GM12878 (cell line): ENCODE results near the gene SLC13A2. TPM values are rescaled to one million over a fixed set of nuclear protein-coding genes. Genes with fewer than 3 reads are reported as not detected.

Source experiments
- FOXK2 ChIP-seq: fragments of 450-650 bp; IDR thresholded peaks from 2 replicates; pipeline ENCODE4 v1.6.1; 2017; ENCODE audit warnings: mild to moderate bottlenecking, moderate library complexity
- GABPA ChIP-seq: IDR thresholded peaks from 2 replicates; pipeline ENCODE4 v1.6.1; 2014; ENCODE audit warnings: antibody characterized with exemption, low read depth, mild to moderate bottlenecking, inconsistent platforms
- HDAC2 ChIP-seq: fragments of 200-600 bp; sonication (generic); IDR thresholded peaks from 2 replicates; pipeline ENCODE4 v1.6.1; 2017
- IKZF2 ChIP-seq, 2 experiments: fragments of 450-650 bp; IDR thresholded peaks; 2 replicates each; pipeline ENCODE4 v1.6.1; 2017; ENCODE audit warnings: mild to moderate bottlenecking in 2 of 2, moderate library complexity in 2 of 2
- KLF5 ChIP-seq: fragments of 450-650 bp; IDR thresholded peaks from 2 replicates; pipeline ENCODE4 v1.6.1; 2014; ENCODE audit warnings: mild to moderate bottlenecking; ENCODE audit not compliant: partially characterized antibody
- LARP7 ChIP-seq: fragments of 450-650 bp; IDR thresholded peaks from 2 replicates; pipeline ENCODE4 v1.6.1; 2017; ENCODE audit warnings: mild to moderate bottlenecking
- MAX ChIP-seq: IDR thresholded peaks from 2 replicates; pipeline ENCODE4 v1.6.1; 2012; ENCODE audit warnings: low read depth, low read length, improper control_type of control experiment
- MEF2A ChIP-seq: IDR thresholded peaks from 2 replicates; pipeline ENCODE4 v1.6.1; 2011; ENCODE audit warnings: low read depth, mild to moderate bottlenecking, low read length, moderate library complexity; ENCODE audit not compliant: insufficient read depth
- MTA3 ChIP-seq: IDR thresholded peaks from 2 replicates; pipeline ENCODE4 v1.6.1; 2012; ENCODE audit warnings: low read length, inconsistent platforms, borderline replicate concordance
- NBN ChIP-seq: fragments of 450-650 bp; IDR thresholded peaks from 2 replicates; pipeline ENCODE4 v1.6.1; 2016
- PAX5 ChIP-seq: IDR thresholded peaks from 2 replicates; pipeline ENCODE4 v1.6.1; 2011; ENCODE audit warnings: low read depth, low read length, borderline replicate concordance
- PML ChIP-seq: IDR thresholded peaks from 2 replicates; pipeline ENCODE4 v1.6.1; 2012; ENCODE audit warnings: low read length, inconsistent platforms
- RAD21 ChIP-seq: IDR thresholded peaks from 2 replicates; pipeline ENCODE4 v1.6.1; 2011; ENCODE audit warnings: mild to moderate bottlenecking, low read depth, low read length, moderate library complexity; ENCODE audit not compliant: insufficient read depth
- SRF ChIP-seq, 2 experiments: IDR thresholded peaks; 2 replicates each; pipeline ENCODE4 v1.6.1; 2011; ENCODE audit warnings: low read depth in 2 of 2, low read length in 2 of 2, mild to moderate bottlenecking in 1 of 2, moderate library complexity in 1 of 2
- TCF3 ChIP-seq: IDR thresholded peaks from 2 replicates; pipeline ENCODE4 v1.6.1; 2012; ENCODE audit warnings: low read depth, mild to moderate bottlenecking, low read length, borderline replicate concordance; ENCODE audit not compliant: insufficient read depth
- YBX1 ChIP-seq: fragments of 450-650 bp; IDR thresholded peaks from 2 replicates; pipeline ENCODE4 v1.6.1; 2016; ENCODE audit warnings: antibody characterized with exemption
- ZNF217 ChIP-seq: fragments of 450-650 bp; IDR thresholded peaks from 2 replicates; pipeline ENCODE4 v1.6.1; 2017; ENCODE audit warnings: antibody characterized with exemption, mild to moderate bottlenecking
- ZNF622 ChIP-seq: fragments of 450-650 bp; IDR thresholded peaks from 2 replicates; pipeline ENCODE4 v1.6.1; 2017; ENCODE audit warnings: mild to moderate bottlenecking, inconsistent platforms
- ZSCAN29 ChIP-seq: fragments of 450-650 bp; IDR thresholded peaks from 2 replicates; pipeline ENCODE4 v1.6.1; 2017; ENCODE audit warnings: mild to moderate bottlenecking, moderate library complexity
- ZZZ3 ChIP-seq: IDR thresholded peaks from 2 replicates; pipeline ENCODE4 v1.6.1; 2011; ENCODE audit warnings: low read depth; ENCODE audit not compliant: control insufficient read depth, insufficient read length
- polyA plus RNA-seq, 11 experiments: library from polyadenylated mRNA; depleted of rRNA in 4 of 11; unstranded in 6 of 11; stranded (reverse) in 5 of 11; fragments of >200 nt; fragmentation: Nextera tagmentation in 4 of 11; fragmentation: Illumina TruSeq in 1 of 11; extraction: Ambion mirVana in 4 of 11; extraction: Trizol in 1 of 11; gene quantifications; 1 replicate in 1 of 11; 2 replicates in 10 of 11; pipeline versions ENCODE4 v1.2.1 to v1.2.3, GENCODE V29; 2011 to 2016; ENCODE audit warnings: inconsistent platforms in 2 of 11, missing spikeins in 2 of 11, low read depth in 1 of 11
- total RNA-seq, 4 experiments: library from RNA; depleted of rRNA in 3 of 4; stranded (reverse); fragments of >200 nt in 3 of 4; fragmentation: Illumina TruSeq in 1 of 4; extraction: Trizol in 1 of 4; gene quantifications; 2 replicates each; pipeline versions ENCODE4 v1.2.1 to v1.2.3, GENCODE V29; 2013 to 2021
- TF ChIP-seq, protein P1 (sequence below): IDR thresholded peaks from 2 replicates; pipeline ENCODE4 v1.6.1; 2012; ENCODE audit warnings: mild to moderate bottlenecking, low read depth, low read length
- TF ChIP-seq, protein P2 (sequence below): IDR thresholded peaks from 2 replicates; pipeline ENCODE4 v1.6.1; 2011; ENCODE audit warnings: low read depth, mild to moderate bottlenecking, low read length, moderate library complexity, borderline replicate concordance; ENCODE audit errors: extremely low read depth
- TF ChIP-seq, protein P3 (sequence below): fragments of 450-650 bp; conservative IDR thresholded peaks from 2 replicates; pipeline ENCODE4 v1.6.1; 2017; ENCODE audit warnings: mild to moderate bottlenecking, moderate library complexity

The SLC13A2 gene
- total and polyA plus RNA-seq, 10 of the 15 experiments (the other 5 are each of a cell fraction or from before 2014, with no cell fraction given): 0.03 to 0.13 (median 0.05) TPM; not detected in 6

GRCh38 chr17:28494445-28495188 is 21.2 kb downstream of the SLC13A2 start (continued):
- TF ChIP-seq, protein P1, sequence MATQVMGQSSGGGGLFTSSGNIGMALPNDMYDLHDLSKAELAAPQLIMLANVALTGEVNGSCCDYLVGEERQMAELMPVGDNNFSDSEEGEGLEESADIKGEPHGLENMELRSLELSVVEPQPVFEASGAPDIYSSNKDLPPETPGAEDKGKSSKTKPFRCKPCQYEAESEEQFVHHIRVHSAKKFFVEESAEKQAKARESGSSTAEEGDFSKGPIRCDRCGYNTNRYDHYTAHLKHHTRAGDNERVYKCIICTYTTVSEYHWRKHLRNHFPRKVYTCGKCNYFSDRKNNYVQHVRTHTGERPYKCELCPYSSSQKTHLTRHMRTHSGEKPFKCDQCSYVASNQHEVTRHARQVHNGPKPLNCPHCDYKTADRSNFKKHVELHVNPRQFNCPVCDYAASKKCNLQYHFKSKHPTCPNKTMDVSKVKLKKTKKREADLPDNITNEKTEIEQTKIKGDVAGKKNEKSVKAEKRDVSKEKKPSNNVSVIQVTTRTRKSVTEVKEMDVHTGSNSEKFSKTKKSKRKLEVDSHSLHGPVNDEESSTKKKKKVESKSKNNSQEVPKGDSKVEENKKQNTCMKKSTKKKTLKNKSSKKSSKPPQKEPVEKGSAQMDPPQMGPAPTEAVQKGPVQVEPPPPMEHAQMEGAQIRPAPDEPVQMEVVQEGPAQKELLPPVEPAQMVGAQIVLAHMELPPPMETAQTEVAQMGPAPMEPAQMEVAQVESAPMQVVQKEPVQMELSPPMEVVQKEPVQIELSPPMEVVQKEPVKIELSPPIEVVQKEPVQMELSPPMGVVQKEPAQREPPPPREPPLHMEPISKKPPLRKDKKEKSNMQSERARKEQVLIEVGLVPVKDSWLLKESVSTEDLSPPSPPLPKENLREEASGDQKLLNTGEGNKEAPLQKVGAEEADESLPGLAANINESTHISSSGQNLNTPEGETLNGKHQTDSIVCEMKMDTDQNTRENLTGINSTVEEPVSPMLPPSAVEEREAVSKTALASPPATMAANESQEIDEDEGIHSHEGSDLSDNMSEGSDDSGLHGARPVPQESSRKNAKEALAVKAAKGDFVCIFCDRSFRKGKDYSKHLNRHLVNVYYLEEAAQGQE: no peak
- TF ChIP-seq TCF3: no peak
- TF ChIP-seq HDAC2: no peak
- no peak for TF ChIP-seq FOXK2
- 0 out of 2 replicates have a peak, but pooled peaks have one; percentile 54 for TF ChIP-seq LARP7
- 0 out of 2 replicates have a peak, but pooled peaks have one; percentile 31 for TF ChIP-seq NBN
- no peak for TF ChIP-seq SRF (IDR thresholded peaks at IDR 0.05; ENCODE audit: low read depth in 2 of 2, low read length in 2 of 2)
- no peak for TF ChIP-seq ZSCAN29
- TF ChIP-seq GABPA: no peak
- no peak for TF ChIP-seq MEF2A
- TF ChIP-seq, protein P2, sequence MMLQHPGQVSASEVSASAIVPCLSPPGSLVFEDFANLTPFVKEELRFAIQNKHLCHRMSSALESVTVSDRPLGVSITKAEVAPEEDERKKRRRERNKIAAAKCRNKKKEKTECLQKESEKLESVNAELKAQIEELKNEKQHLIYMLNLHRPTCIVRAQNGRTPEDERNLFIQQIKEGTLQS: no peak
- no peak for TF ChIP-seq ZNF622
- no peak for TF ChIP-seq KLF5
- TF ChIP-seq ZZZ3: no peak
- no peak for TF ChIP-seq MAX
- TF ChIP-seq PML: no peak
- TF ChIP-seq RAD21: peak; percentile 95
- TF ChIP-seq YBX1: no peak
- TF ChIP-seq MTA3: no peak
- TF ChIP-seq PAX5: no peak
- TF ChIP-seq, protein P3, sequence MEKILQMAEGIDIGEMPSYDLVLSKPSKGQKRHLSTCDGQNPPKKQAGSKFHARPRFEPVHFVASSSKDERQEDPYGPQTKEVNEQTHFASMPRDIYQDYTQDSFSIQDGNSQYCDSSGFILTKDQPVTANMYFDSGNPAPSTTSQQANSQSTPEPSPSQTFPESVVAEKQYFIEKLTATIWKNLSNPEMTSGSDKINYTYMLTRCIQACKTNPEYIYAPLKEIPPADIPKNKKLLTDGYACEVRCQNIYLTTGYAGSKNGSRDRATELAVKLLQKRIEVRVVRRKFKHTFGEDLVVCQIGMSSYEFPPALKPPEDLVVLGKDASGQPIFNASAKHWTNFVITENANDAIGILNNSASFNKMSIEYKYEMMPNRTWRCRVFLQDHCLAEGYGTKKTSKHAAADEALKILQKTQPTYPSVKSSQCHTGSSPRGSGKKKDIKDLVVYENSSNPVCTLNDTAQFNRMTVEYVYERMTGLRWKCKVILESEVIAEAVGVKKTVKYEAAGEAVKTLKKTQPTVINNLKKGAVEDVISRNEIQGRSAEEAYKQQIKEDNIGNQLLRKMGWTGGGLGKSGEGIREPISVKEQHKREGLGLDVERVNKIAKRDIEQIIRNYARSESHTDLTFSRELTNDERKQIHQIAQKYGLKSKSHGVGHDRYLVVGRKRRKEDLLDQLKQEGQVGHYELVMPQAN: no peak
- TF ChIP-seq ZNF217: no peak
- peak; percentile 37 to 53; a peak in 1 of 4 replicates for TF ChIP-seq IKZF2 (IDR thresholded peaks at IDR 0.05)
